Measurements from ENCODE around the gene ARMH3.

Gene ARMH3

DNA sequence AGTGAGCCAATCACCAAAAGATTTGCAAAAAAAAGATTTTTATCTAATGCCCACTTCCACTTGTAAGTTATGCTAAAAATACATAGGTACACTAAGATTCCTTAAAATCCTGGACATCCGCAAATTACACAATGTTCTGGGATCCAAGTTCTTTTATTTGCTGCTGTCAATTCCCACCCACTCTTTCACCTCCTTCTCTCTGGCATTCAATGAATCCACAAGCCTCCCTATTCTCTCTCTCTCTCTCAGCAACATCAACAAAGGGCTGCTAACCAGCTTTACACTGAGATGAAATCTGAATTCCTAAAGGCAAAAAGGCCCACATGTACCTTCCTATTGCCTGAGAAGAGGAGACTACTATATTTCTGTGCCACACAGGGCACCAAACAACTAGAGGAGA lies 99.9 kb downstream of the ARMH3 start:
- Histone ChIP-seq H3K18ac (ENCODE audit: low read length) (no peak overlapping the region), H4K8ac (ENCODE audit: low read depth, low read length) (no peak overlapping the region), H3K9me3 (ENCODE audit: insufficient read depth, low read depth, low read length) (peaks cover 2% of the 10 kb centered on the region), H3K4me3 (ENCODE audit: low read depth, low read length) (no peak overlapping the region), H2BK12ac (ENCODE audit: low read length) (no peak overlapping the region), H3K4me2 (ENCODE audit: low read length) (no peak overlapping the region), H3K9ac (ENCODE audit: low read length) (no peak overlapping the region), H2BK5ac (ENCODE audit: low read depth, low read length, poor library complexity) (no peak overlapping the region), H3K27me3 (ENCODE audit: insufficient read depth, low read length) (no peaks in the 10 kb centered on the region), H2BK120ac (ENCODE audit: insufficient read depth, low read length, poor library complexity) (no peak overlapping the region), H4K12ac (ENCODE audit: low read depth, low read length) (no peak overlapping the region), H3K79me1 (ENCODE audit: low read length) (no peaks in the 10 kb centered on the region), H2AK5ac (ENCODE audit: low read length) (no peak overlapping the region), H3K4ac (ENCODE audit: low read depth, low read length) (no peak overlapping the region), H3K36me3 (ENCODE audit: control insufficient read depth in 1 of 2, insufficient read depth in 2 of 2, low read length in 2 of 2) (peaks cover 5 to 12% of the 10 kb centered on the region in 2 experiments), H3K23ac (ENCODE audit: low read length) (no peak overlapping the region), H2AFZ (ENCODE audit: insufficient read depth, low read length, poor library complexity) (no peak overlapping the region), H3K79me2 (ENCODE audit: control insufficient read depth, insufficient read depth, low read length, poor library complexity) (no peaks in the 10 kb centered on the region), H4K91ac (ENCODE audit: low read depth, low read length) (no peak overlapping the region), H3K4me1 (ENCODE audit: control insufficient read depth in 1 of 2, insufficient read depth in 2 of 2, low read length in 2 of 2) (no peaks in the 10 kb centered on the region), H3K14ac (ENCODE audit: low read length) (no peak overlapping the region), H3K27ac (ENCODE audit: low read depth, low read length) (no peak overlapping the region)
- no CpG with 5 or more reads among the region's 1 CpG for WGBS (ENCODE audit: extremely low coverage, insufficient coverage, insufficient read length)
- peak; percentile 26 to 63 for DNase-seq

DNA sequence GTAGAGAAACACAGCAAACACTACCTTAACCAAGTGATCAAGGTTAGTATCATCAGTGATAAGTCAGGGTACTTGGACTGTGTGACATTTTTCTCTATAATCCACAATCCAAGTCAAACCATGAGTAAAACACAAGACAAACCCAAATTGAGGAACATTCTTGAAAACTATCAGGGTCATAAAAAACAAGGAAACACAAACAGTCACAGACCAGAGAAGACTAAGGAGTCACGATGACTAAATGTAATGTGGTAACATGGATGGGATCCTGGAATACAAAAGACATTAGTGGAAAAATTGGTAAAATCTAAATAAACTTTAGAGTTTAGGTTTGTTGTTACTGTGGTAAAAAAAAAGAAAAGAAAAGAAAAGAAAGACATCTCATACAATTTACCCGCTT lies 103.8 kb downstream of the ARMH3 start:
- Histone ChIP-seq H3K9me3 (ENCODE audit: insufficient read depth, low read depth, low read length) (peaks cover 2% of the 10 kb centered on the region), H2AK5ac (ENCODE audit: low read length) (no peak overlapping the region), H3K79me2 (ENCODE audit: control insufficient read depth, insufficient read depth, low read length, poor library complexity) (no peaks in the 10 kb centered on the region), H4K12ac (ENCODE audit: low read depth, low read length) (no peak overlapping the region), H3K23ac (ENCODE audit: low read length) (no peak overlapping the region), H3K36me3 (ENCODE audit: control insufficient read depth in 1 of 2, insufficient read depth in 2 of 2, low read length in 2 of 2) (peaks cover 5 to 12% of the 10 kb centered on the region in 2 experiments), H2AFZ (ENCODE audit: insufficient read depth, low read length, poor library complexity) (no peak overlapping the region), H4K8ac (ENCODE audit: low read depth, low read length) (no peak overlapping the region), H3K79me1 (ENCODE audit: low read length) (no peaks in the 10 kb centered on the region), H3K9ac (ENCODE audit: low read length) (no peak overlapping the region), H3K4me2 (ENCODE audit: low read length) (no peak overlapping the region), H3K27ac (ENCODE audit: low read depth, low read length) (no peak overlapping the region), H3K4ac (ENCODE audit: low read depth, low read length) (no peak overlapping the region), H3K14ac (ENCODE audit: low read length) (no peak overlapping the region), H2BK120ac (ENCODE audit: insufficient read depth, low read length, poor library complexity) (no peak overlapping the region), H2BK5ac (ENCODE audit: low read depth, low read length, poor library complexity) (no peak overlapping the region), H4K91ac (ENCODE audit: low read depth, low read length) (no peak overlapping the region), H2BK12ac (ENCODE audit: low read length) (no peak overlapping the region), H3K27me3 (ENCODE audit: insufficient read depth, low read length) (no peaks in the 10 kb centered on the region), H3K4me1 (ENCODE audit: control insufficient read depth in 1 of 2, insufficient read depth in 2 of 2, low read length in 2 of 2) (no peaks in the 10 kb centered on the region), H3K18ac (ENCODE audit: low read length) (no peak overlapping the region), H3K4me3 (ENCODE audit: low read depth, low read length) (no peak overlapping the region)
- WGBS (ENCODE audit: extremely low coverage, insufficient coverage, insufficient read length) = no CpG with 5 or more reads among the region's 2 CpGs
- no peak for DNase-seq

DNA sequence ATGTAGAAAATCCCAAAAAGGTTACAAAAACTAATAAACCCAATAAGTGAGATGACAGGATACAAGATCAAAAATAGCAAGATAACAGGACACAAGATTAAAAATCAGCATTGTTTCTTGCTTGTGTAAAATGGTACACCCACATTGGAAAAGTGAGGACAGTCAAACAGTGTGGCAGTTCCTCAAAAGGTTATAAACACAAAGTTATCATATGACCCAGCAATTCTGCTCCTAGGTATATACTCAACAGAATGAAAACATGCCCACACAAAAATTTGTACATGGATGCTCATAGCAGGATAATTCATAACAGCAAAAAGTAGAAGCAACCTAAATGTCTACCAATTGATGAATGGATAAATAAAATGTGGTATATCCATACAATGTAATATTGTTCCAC lies 105.8 kb downstream of the ARMH3 start:
- Histone ChIP-seq H2BK5ac (ENCODE audit: low read depth, low read length, poor library complexity) (no peak overlapping the region), H2BK12ac (ENCODE audit: low read length) (no peak overlapping the region), H3K18ac (ENCODE audit: low read length) (no peak overlapping the region), H3K4me2 (ENCODE audit: low read length) (no peak overlapping the region), H3K9ac (ENCODE audit: low read length) (no peak overlapping the region), H2AFZ (ENCODE audit: insufficient read depth, low read length, poor library complexity) (no peak overlapping the region), H3K79me1 (ENCODE audit: low read length) (no peaks in the 10 kb centered on the region), H3K23ac (ENCODE audit: low read length) (no peak overlapping the region), H4K91ac (ENCODE audit: low read depth, low read length) (no peak overlapping the region), H2AK5ac (ENCODE audit: low read length) (no peak overlapping the region), H3K4ac (ENCODE audit: low read depth, low read length) (no peak overlapping the region), H3K14ac (ENCODE audit: low read length) (no peak overlapping the region), H3K4me1 (ENCODE audit: control insufficient read depth in 1 of 2, insufficient read depth in 2 of 2, low read length in 2 of 2) (no peaks in the 10 kb centered on the region), H4K8ac (ENCODE audit: low read depth, low read length) (no peak overlapping the region), H3K79me2 (ENCODE audit: control insufficient read depth, insufficient read depth, low read length, poor library complexity) (no peaks in the 10 kb centered on the region), H2BK120ac (ENCODE audit: insufficient read depth, low read length, poor library complexity) (no peak overlapping the region), H3K9me3 (ENCODE audit: insufficient read depth, low read depth, low read length) (peaks cover 2% of the 10 kb centered on the region), H3K27ac (ENCODE audit: low read depth, low read length) (no peak overlapping the region), H3K4me3 (ENCODE audit: low read depth, low read length) (no peak overlapping the region), H4K12ac (ENCODE audit: low read depth, low read length) (no peak overlapping the region), H3K36me3 (ENCODE audit: control insufficient read depth in 1 of 2, insufficient read depth in 2 of 2, low read length in 2 of 2) (peaks cover 7 to 9% of the 10 kb centered on the region in 2 experiments), H3K27me3 (ENCODE audit: insufficient read depth, low read length) (no peaks in the 10 kb centered on the region)
- DNase-seq = no peak

DNA sequence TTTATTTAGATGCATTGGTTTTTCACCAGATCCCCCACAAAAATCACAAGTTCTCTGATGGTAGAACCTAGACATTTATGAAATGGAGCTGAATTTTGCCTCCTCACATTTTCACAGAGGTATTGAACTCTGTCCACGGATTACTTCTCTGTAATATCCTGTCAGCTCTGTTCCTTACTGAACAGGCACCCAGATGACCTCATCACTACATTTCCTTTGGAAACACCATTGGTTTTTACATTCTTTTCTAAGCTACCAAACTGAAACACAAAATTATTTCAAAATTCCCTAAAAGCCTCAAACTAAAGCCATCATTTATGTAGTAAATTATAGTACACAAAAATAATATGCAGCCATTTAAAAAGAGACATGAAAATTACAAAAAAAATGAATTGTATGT lies 114.1 kb downstream of the ARMH3 start:
- Histone ChIP-seq H2AK5ac (ENCODE audit: low read length) (no peak overlapping the region), H3K36me3 (ENCODE audit: control insufficient read depth in 1 of 2, insufficient read depth in 2 of 2, low read length in 2 of 2) (peaks cover 0 to 2% of the 10 kb centered on the region in 2 experiments), H3K23ac (ENCODE audit: low read length) (no peak overlapping the region), H3K27ac (ENCODE audit: low read depth, low read length) (no peak overlapping the region), H2BK120ac (ENCODE audit: insufficient read depth, low read length, poor library complexity) (no peak overlapping the region), H3K4me3 (ENCODE audit: low read depth, low read length) (no peak overlapping the region), H4K8ac (ENCODE audit: low read depth, low read length) (no peak overlapping the region), H4K12ac (ENCODE audit: low read depth, low read length) (no peak overlapping the region), H3K79me1 (ENCODE audit: low read length) (peaks cover 5% of the 10 kb centered on the region), H3K79me2 (ENCODE audit: control insufficient read depth, insufficient read depth, low read length, poor library complexity) (no peaks in the 10 kb centered on the region), H3K9ac (ENCODE audit: low read length) (no peak overlapping the region), H3K9me3 (ENCODE audit: insufficient read depth, low read depth, low read length) (no peaks in the 10 kb centered on the region), H3K14ac (ENCODE audit: low read length) (no peak overlapping the region), H4K91ac (ENCODE audit: low read depth, low read length) (no peak overlapping the region), H3K27me3 (ENCODE audit: insufficient read depth, low read length) (no peaks in the 10 kb centered on the region), H3K4me1 (ENCODE audit: control insufficient read depth in 1 of 2, insufficient read depth in 2 of 2, low read length in 2 of 2) (peaks cover 8 to 15% of the 10 kb centered on the region in 2 experiments), H3K18ac (ENCODE audit: low read length) (no peak overlapping the region), H2AFZ (ENCODE audit: insufficient read depth, low read length, poor library complexity) (no peak overlapping the region), H3K4me2 (ENCODE audit: low read length) (no peak overlapping the region), H2BK12ac (ENCODE audit: low read length) (no peak overlapping the region), H3K4ac (ENCODE audit: low read depth, low read length) (no peak overlapping the region), H2BK5ac (ENCODE audit: low read depth, low read length, poor library complexity) (no peak overlapping the region)
- WGBS (ENCODE audit: extremely low coverage, insufficient coverage, insufficient read length) = no CpG with 5 or more reads among the region's 1 CpG
- no peak for DNase-seq

Data from trophoblast cell (in vitro differentiated cells and primary cell).